SK-N-SH treated with all-trans-retinoic acid at 6 μM for 48 hours (cell line): ENCODE data around the gene AHCTF1.

Experiments
- ATAC-seq: fragments of 200-7000 bp; cut with Tn5 transposase; 3 replicates; pipeline ENCODE4 v1.9.1; 2020; ENCODE audit warnings: mild to moderate bottlenecking, moderate library complexity
- ARNTL ChIP-seq: fragments of 450-650 bp; formaldehyde crosslinking; IDR thresholded peaks from 2 replicates; pipeline ENCODE4 v1.5.0; 2020; ENCODE audit warnings: low read depth, mild to moderate bottlenecking, moderate library complexity, borderline replicate concordance
- CREB5 ChIP-seq: fragments of 250-450 bp; sonication (Bioruptor Pico); IDR thresholded peaks from 2 replicates; pipeline ENCODE4 v1.5.1; 2020; ENCODE audit warnings: low read depth, mild to moderate bottlenecking, moderate library complexity
- CSDC2 ChIP-seq: fragments of 250-450 bp; sonication (Bioruptor Pico); IDR thresholded peaks from 2 replicates; pipeline ENCODE4 v1.5.0; 2020; ENCODE audit warnings: mild to moderate bottlenecking, moderate library complexity
- CSRNP3 ChIP-seq: fragments of 250-450 bp; sonication (Bioruptor Pico); IDR thresholded peaks from 2 replicates; pipeline ENCODE4 v1.5.1; 2021; ENCODE audit warnings: mild to moderate bottlenecking, moderate library complexity
- ESRRG ChIP-seq: fragments of 250-450 bp; sonication (Bioruptor Pico); IDR thresholded peaks from 2 replicates; pipeline ENCODE4 v1.6.1; 2021; ENCODE audit warnings: mild to moderate bottlenecking
- ISL1 ChIP-seq: fragments of 250-450 bp; sonication (Bioruptor Pico); IDR thresholded peaks from 2 replicates; pipeline ENCODE4 v2.1.2; 2022; ENCODE audit warnings: mild to moderate bottlenecking, moderate library complexity
- OSR1 ChIP-seq: fragments of 250-450 bp; sonication (Bioruptor Pico); IDR thresholded peaks from 2 replicates; pipeline ENCODE4 v1.8.0; 2022; ENCODE audit warnings: moderate library complexity, mild to moderate bottlenecking, inconsistent platforms
- PATZ1 ChIP-seq: fragments of 250-450 bp; sonication (Bioruptor Pico); IDR thresholded peaks from 2 replicates; pipeline ENCODE4 v1.8.0; 2020; ENCODE audit warnings: mild to moderate bottlenecking, moderate library complexity, borderline replicate concordance
- POU6F1 ChIP-seq: fragments of 250-450 bp; sonication (Bioruptor Pico); IDR thresholded peaks from 2 replicates; pipeline ENCODE4 v1.8.0; 2021; ENCODE audit warnings: low read depth, mild to moderate bottlenecking, moderate library complexity, borderline replicate concordance
- PPARA ChIP-seq: fragments of 250-450 bp; sonication (Bioruptor Pico); IDR thresholded peaks from 2 replicates; pipeline ENCODE4 v1.5.0; 2020; ENCODE audit warnings: mild to moderate bottlenecking, borderline replicate concordance
- RARB ChIP-seq: fragments of 250-450 bp; sonication (Bioruptor Pico); IDR thresholded peaks from 2 replicates; pipeline ENCODE4 v1.8.0; 2021; ENCODE audit warnings: mild to moderate bottlenecking, moderate library complexity
- SNAI2 ChIP-seq: fragments of 250-450 bp; sonication (Bioruptor Pico); IDR thresholded peaks from 2 replicates; pipeline ENCODE4 v1.5.0; 2020; ENCODE audit warnings: mild to moderate bottlenecking, moderate library complexity
- TCF4 ChIP-seq: fragments of 250-450 bp; sonication (Bioruptor Pico); IDR thresholded peaks from 2 replicates; pipeline ENCODE4 v1.8.0; 2021; ENCODE audit warnings: mild to moderate bottlenecking, moderate library complexity, borderline replicate concordance
- TOX ChIP-seq: fragments of 250-450 bp; sonication (Bioruptor Pico); IDR thresholded peaks from 2 replicates; pipeline ENCODE4 v1.8.0; 2021; ENCODE audit warnings: mild to moderate bottlenecking, moderate library complexity, borderline replicate concordance
- TSHZ2 ChIP-seq: fragments of 250-450 bp; sonication (Bioruptor Pico); IDR thresholded peaks from 2 replicates; pipeline ENCODE4 v1.5.0; 2020; ENCODE audit warnings: mild to moderate bottlenecking, moderate library complexity
- ZC3H10 ChIP-seq: fragments of 250-450 bp; sonication (Bioruptor Pico); IDR thresholded peaks from 2 replicates; pipeline ENCODE4 v1.5.1; 2021; ENCODE audit warnings: mild to moderate bottlenecking, moderate library complexity
- ZFP30 ChIP-seq: fragments of 450-650 bp; formaldehyde crosslinking; IDR thresholded peaks from 2 replicates; pipeline ENCODE4 v1.5.0; 2022; ENCODE audit warnings: mild to moderate bottlenecking, moderate library complexity
- ZNF565 ChIP-seq: fragments of 450-650 bp; formaldehyde crosslinking; conservative IDR thresholded peaks from 2 replicates; pipeline ENCODE4 v1.5.0; 2020; ENCODE audit warnings: low read depth, mild to moderate bottlenecking, moderate library complexity

Gene AHCTF1

GRCh38 chr1:246969621-246970020 is 37.9 kb upstream of the AHCTF1 start:
- no peak for ATAC-seq
- no peak for TF ChIP-seq CSDC2 (CRISPR knock-in tag)
- TF ChIP-seq ESRRG: no peak
- TF ChIP-seq TSHZ2 (CRISPR knock-in tag): no peak
- no peak for TF ChIP-seq ISL1 (CRISPR knock-in tag)
- no peak for TF ChIP-seq ZNF565 (CRISPR knock-in tag)
- no peak for TF ChIP-seq CREB5 (CRISPR knock-in tag)
- no peak for TF ChIP-seq SNAI2
- TF ChIP-seq CSRNP3 (CRISPR knock-in tag): no peak
- no peak for TF ChIP-seq ARNTL
- TF ChIP-seq, all 23 proteins: peak for 0

- TF ChIP-seq ISL1 (CRISPR knock-in tag) (no peak), ESRRG (no peak), ARNTL (no peak), CSDC2 (CRISPR knock-in tag) (no peak), CSRNP3 (CRISPR knock-in tag) (no peak), CREB5 (CRISPR knock-in tag) (no peak), ZNF565 (CRISPR knock-in tag) (no peak), ZFP30 (CRISPR knock-in tag) (no peak), POU6F1 (CRISPR knock-in tag) (no peak), PATZ1 (CRISPR knock-in tag) (no peak), RARB (no peak), TOX (no peak), OSR1 (CRISPR knock-in tag) (no peak), TCF4 (no peak), PPARA (CRISPR knock-in tag) (no peak), ZC3H10 (no peak)
- ATAC-seq: no peak
Observed at GRCh38 chr1:246966502-246966901, 34.8 kb upstream of the AHCTF1 start.
